ENCODE results near the gene CDKN2B-AS1. TPM values are rescaled to one million over a fixed set of nuclear protein-coding genes. Genes with fewer than 3 reads are reported as not detected.

Gene CDKN2B-AS1
- total RNA-seq, 1 donor from 2014 or later, result 2.4 TPM

DNA sequence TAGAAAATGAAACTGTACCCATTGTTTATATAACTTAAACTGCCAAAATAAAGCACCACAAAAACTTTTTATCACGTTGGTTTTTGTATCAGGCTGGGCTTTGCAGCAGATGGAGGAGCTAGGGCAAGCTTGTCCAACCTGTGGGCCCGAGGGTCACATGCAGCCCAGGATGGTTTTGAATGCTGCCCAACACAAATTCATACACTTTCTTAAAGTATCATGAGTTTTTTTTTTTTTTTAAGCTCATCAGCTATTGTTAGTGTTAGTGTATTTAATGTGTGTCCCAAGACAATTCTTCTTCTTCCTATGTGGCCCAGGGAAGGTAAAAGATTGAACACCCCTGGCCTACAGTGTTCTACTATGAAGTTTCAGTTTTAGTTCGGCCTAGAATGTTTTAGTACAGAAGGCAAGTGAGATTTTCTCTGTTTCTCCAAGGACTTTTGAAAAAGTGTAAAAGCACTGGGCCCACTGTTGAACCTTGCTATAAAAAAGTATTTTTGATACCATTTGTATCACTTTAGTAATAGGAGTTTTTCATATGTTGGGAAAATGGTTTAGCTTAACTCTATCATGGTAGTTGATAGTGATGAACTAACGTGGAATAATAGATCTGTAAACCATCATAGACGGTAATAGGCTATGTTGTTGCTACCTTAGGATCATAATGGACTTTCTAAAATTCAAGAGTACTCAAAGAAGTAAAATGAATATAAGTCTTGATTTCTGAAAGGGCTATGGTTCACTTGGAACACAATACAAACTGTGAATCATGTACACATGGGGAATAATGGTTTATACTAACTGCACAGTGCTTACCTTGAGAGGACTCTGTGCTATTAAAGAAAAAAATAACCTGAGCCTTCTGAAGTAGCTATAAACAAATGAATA is 3.3 kb upstream of the CDKN2B-AS1 start:
- intact Hi-C loops (cut with DNase I), result no loop called here
- H3K4me3 ChIP-seq, result no peak overlapping the region
- H3K36me3 ChIP-seq, result no peaks in the 10 kb centered on the region
- ATAC-seq, result no peak
- H3K4me1 ChIP-seq, result peaks cover 14% of the 10 kb centered on the region
- no peak overlapping the region for H3K27ac ChIP-seq
- DNase-seq, result no peak
- H3K27me3 ChIP-seq (ENCODE audit: low read depth), result peaks cover 57% of the 10 kb centered on the region
- H3K9me3 ChIP-seq, result no peaks in the 10 kb centered on the region
- no peak for TF ChIP-seq CTCF (IDR thresholded peaks at IDR 0.05)

DNA sequence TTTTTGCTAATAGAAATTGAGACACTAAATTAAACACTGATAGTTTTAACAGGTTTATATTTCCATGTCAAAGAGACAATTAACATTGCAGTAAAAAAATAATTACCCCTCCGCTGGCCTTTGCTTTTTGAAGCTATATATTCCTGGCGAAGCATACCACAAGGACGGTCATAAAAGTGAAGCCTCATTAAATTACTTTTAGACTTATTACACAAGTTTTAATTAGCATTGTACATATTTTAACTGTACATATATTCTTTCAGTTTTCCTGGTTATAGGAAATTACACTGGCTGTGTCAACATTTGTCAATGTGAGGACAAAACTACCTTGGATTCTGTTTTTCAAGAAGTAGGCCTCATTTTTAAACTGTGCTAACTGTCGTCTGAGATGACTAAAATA is 1.6 kb upstream of the CDKN2B-AS1 start:
- H3K9me3 ChIP-seq, result no peaks in the 10 kb centered on the region
- peaks cover 45% of the 10 kb centered on the region for H3K27me3 ChIP-seq (ENCODE audit: low read depth)
- peak overlapping the region; percentile 83 for H3K4me3 ChIP-seq
- no peak for DNase-seq
- intact Hi-C loops (cut with DNase I), result no loop called here
- no peak for TF ChIP-seq CTCF (IDR thresholded peaks at IDR 0.05)
- no peak overlapping the region for H3K27ac ChIP-seq
- ATAC-seq, result no peak
- peaks cover 14% of the 10 kb centered on the region for H3K4me1 ChIP-seq
- no peaks in the 10 kb centered on the region for H3K36me3 ChIP-seq

- Histone ChIP-seq H3K4me1 (peaks cover 14% of the 10 kb centered on the region), H3K27ac (peak within 1 kb of the TSS; percentile 93), H3K4me3 (peak within 1 kb of the TSS; percentile 83), H3K36me3 (no peaks in the 10 kb centered on the region), H3K27me3 (ENCODE audit: low read depth) (peaks cover 35% of the 10 kb centered on the region), H3K9me3 (no peaks in the 10 kb centered on the region)
- TF ChIP-seq CTCF (IDR thresholded peaks at IDR 0.05), result no peak
- DNase-seq, result peak; percentile 58
- ATAC-seq, result peak; percentile 64 to 66
- intact Hi-C loops (cut with DNase I), result no loop called here
Measured at GRCh38 chr9:21993893-21994555, 567 bp upstream of the CDKN2B-AS1 start, which contains the start of gene CDKN2A. CDKN2A (minus strand) TSS chr9:21994392.

DNA sequence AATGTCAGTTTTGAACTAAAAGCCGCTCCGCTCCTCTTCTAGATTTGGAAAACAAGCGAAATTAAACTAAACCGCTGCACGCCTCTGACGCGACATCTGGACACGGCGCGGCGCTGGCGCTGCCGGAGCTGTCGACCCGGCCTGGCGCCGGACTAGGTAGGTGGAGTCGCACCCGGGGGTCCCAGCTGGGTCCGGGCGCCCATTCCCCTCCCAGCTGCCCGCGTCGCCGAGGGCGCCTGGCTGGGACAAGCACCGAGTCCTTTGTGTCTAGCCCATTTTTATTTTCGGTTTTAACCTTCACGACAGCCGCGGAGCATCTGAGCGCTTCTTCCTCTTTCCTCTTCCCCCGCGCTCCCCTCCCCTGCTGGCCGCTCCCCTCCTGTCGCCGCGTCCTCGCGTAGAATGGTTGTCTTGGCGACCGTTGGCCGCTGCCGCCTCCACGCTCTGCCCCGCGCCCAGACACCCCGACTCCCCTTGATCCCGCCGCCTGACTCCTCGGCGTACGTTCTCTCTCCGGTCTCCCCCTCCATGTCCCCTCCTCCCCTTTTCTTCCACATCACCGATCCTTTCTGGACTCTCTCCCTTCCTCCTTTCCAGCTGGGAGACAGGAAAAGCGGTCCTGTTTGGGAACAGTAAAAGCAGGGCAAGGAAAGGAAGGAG is 545 bp downstream of the CDKN2B-AS1 start:
- intact Hi-C loops (cut with DNase I), result no loop called here
- peak overlapping the region; percentile 93 for H3K27ac ChIP-seq
- H3K27me3 ChIP-seq (ENCODE audit: low read depth), result peaks cover 24% of the 10 kb centered on the region
- no peak for TF ChIP-seq CTCF (IDR thresholded peaks at IDR 0.05)
- H3K9me3 ChIP-seq, result no peaks in the 10 kb centered on the region
- peak; percentile 91 to 94 for ATAC-seq
- H3K4me3 ChIP-seq, result peak overlapping the region; percentile 83
- DNase-seq, result peak; percentile 88
- no peaks in the 10 kb centered on the region for H3K36me3 ChIP-seq
- peaks cover 14% of the 10 kb centered on the region for H3K4me1 ChIP-seq

GRCh38 chr9:21995666-21996398 is 1.2 kb downstream of the CDKN2B-AS1 start:
- Histone ChIP-seq H3K27ac (peak overlapping the region; percentile 93), H3K27me3 (ENCODE audit: low read depth) (peaks cover 19% of the 10 kb centered on the region), H3K36me3 (no peaks in the 10 kb centered on the region), H3K4me1 (peaks cover 14% of the 10 kb centered on the region), H3K4me3 (peak overlapping the region; percentile 83), H3K9me3 (no peaks in the 10 kb centered on the region)
- DNase-seq, result peak; percentile 72
- peak; percentile 67 to 83 for ATAC-seq
- peak; percentile 33 for TF ChIP-seq CTCF (IDR thresholded peaks at IDR 0.05)
- intact Hi-C loops (cut with DNase I), result no loop called here

Data from lower lobe of right lung (tissue), 2 donors.